Endodermal cell (in vitro differentiated cells): ENCODE results near the gene FGFR3. TPM values are rescaled to one million over a fixed set of nuclear protein-coding genes. Genes with fewer than 3 reads are reported as not detected.

Source experiments
- DNase-seq: peaks from one replicate; pipeline ENCODE4 v3.0.0-alpha.2; 2017
- H3K27ac ChIP-seq: 2 replicates; pipeline ENCODE4 v1.5.1; 2013; ENCODE audit warnings: mild to moderate bottlenecking, low read depth, low read length, moderate library complexity
- H3K27me3 ChIP-seq: 2 replicates; pipeline ENCODE4 v1.6.1; 2013; ENCODE audit warnings: mild to moderate bottlenecking, low read length, moderate library complexity; ENCODE audit not compliant: insufficient read depth, control insufficient read depth, poor library complexity, severe bottlenecking
- H3K36me3 ChIP-seq: 2 replicates; pipeline ENCODE4 v1.7.0; 2013; ENCODE audit warnings: mild to moderate bottlenecking, low read length, moderate library complexity; ENCODE audit not compliant: control insufficient read depth, insufficient read depth
- H3K4me1 ChIP-seq: one replicate; pipeline ENCODE4 v1.7.0; 2013; ENCODE audit warnings: low read length; ENCODE audit not compliant: control insufficient read depth, insufficient read depth
- H3K4me3 ChIP-seq: 2 replicates; pipeline ENCODE4 v1.5.1; 2013; ENCODE audit warnings: mild to moderate bottlenecking, low read length, moderate library complexity
- H3K9ac ChIP-seq: 2 replicates; pipeline ENCODE4 v1.6.1; 2013; ENCODE audit warnings: mild to moderate bottlenecking, low read length, moderate library complexity; ENCODE audit not compliant: poor library complexity, severe bottlenecking; ENCODE audit errors: extremely low read depth
- H3K9me3 ChIP-seq: 2 replicates; pipeline ENCODE4 v1.6.1; 2013; ENCODE audit warnings: mild to moderate bottlenecking, low read length, moderate library complexity; ENCODE audit not compliant: control insufficient read depth
- H3K27ac Mint-ChIP-seq: 2 replicates; pipeline ENCODE4 v1.8.0; 2020; ENCODE audit warnings: mixed read lengths
- H3K27me3 Mint-ChIP-seq: 2 replicates; pipeline ENCODE4 v1.8.0; 2021; ENCODE audit warnings: mild to moderate bottlenecking, mixed read lengths; ENCODE audit not compliant: insufficient read depth
- H3K36me3 Mint-ChIP-seq: 2 replicates; pipeline ENCODE4 v1.8.0; 2020; ENCODE audit warnings: low read depth, mixed read lengths
- H3K4me1 Mint-ChIP-seq: 2 replicates; pipeline ENCODE4 v1.8.0; 2020; ENCODE audit warnings: mixed read lengths
- H3K4me3 Mint-ChIP-seq: 2 replicates; pipeline ENCODE4 v1.8.0; 2020; ENCODE audit warnings: mild to moderate bottlenecking, moderate library complexity, mixed read lengths
- H3K9me3 Mint-ChIP-seq: 2 replicates; pipeline ENCODE4 v1.8.0; 2020; ENCODE audit warnings: mild to moderate bottlenecking, mixed read lengths
- CTCF ChIP-seq: fragments of 200-600 bp; sonication (generic); conservative IDR thresholded peaks from 2 replicates; pipeline ENCODE4 v1.5.0; 2021; ENCODE audit warnings: antibody characterized with exemption, mild to moderate bottlenecking
- WGBS, 2 experiments: methylation state at CpG; one replicate each; pipeline versions ENCODE4 v1.1.5 to v1.1.7; 2013; ENCODE audit warnings: missing lambda C conversion rate in 2 of 2, mixed read lengths in 1 of 2; ENCODE audit not compliant: insufficient coverage in 1 of 2, insufficient read length in 1 of 2; 5-methylcytosine and 5-hydroxymethylcytosine counted together
- total RNA-seq, 2 donors: library from RNA; stranded (reverse); fragmentation: NEBNext Ultra II Directional in 1 of 2; extraction: Animal tissue kit (Norgen Biotek cat#: 25700) in 1 of 2; gene quantifications; 2 replicates in 1 of 2; 3 replicates in 1 of 2; pipeline ENCODE4 v1.2.1, GENCODE V29; 2021

The FGFR3 gene
- total RNA-seq, 2 donors from 2014 or later, result 107 to 125 TPM

- Mint-ChIP-seq H3K9me3 (no peaks in the 10 kb centered on the region), H3K27ac (no peak overlapping the region), H3K4me3 (no peak overlapping the region), H3K27me3 (no peaks in the 10 kb centered on the region), H3K4me1 (no peaks in the 10 kb centered on the region), H3K36me3 (peaks cover 13% of the 10 kb centered on the region)
- Histone ChIP-seq H3K9ac (no peak overlapping the region), H3K36me3 (no peaks in the 10 kb centered on the region), H3K27me3 (no peaks in the 10 kb centered on the region), H3K27ac (no peak overlapping the region), H3K4me1 (no peaks in the 10 kb centered on the region), H3K9me3 (no peaks in the 10 kb centered on the region), H3K4me3 (no peak overlapping the region)
- DNase-seq, result no peak
- TF ChIP-seq CTCF, result no peak
- 94 to 96% methylated on average over 49 to 71 of the region's 71 CpGs for WGBS, 2 experiments
These were observed 9.8 kb downstream of the FGFR3 start for GRCh38 chr4:1802720-1803522.

GRCh38 chr4:1803523-1804423, 10.7 kb downstream of the FGFR3 start:
- no peaks in the 10 kb centered on the region for H3K36me3 ChIP-seq
- no peaks in the 10 kb centered on the region for H3K4me1 ChIP-seq
- TF ChIP-seq CTCF, result no peak
- no peak for DNase-seq
- no peaks in the 10 kb centered on the region for H3K9me3 ChIP-seq
- Mint-ChIP-seq H3K4me3 (no peak overlapping the region), H3K27me3 (no peaks in the 10 kb centered on the region), H3K27ac (no peak overlapping the region), H3K36me3 (peaks cover 11% of the 10 kb centered on the region), H3K4me1 (no peaks in the 10 kb centered on the region), H3K9me3 (no peaks in the 10 kb centered on the region)
- no peak overlapping the region for H3K4me3 ChIP-seq
- 94 to 96% methylated on average over 45 to 51 of the region's 51 CpGs for WGBS, 2 experiments
- H3K27ac ChIP-seq, result no peak overlapping the region
- H3K27me3 ChIP-seq, result no peaks in the 10 kb centered on the region
- no peak overlapping the region for H3K9ac ChIP-seq

- no peaks in the 10 kb centered on the region for H3K9me3 ChIP-seq
- no peaks in the 10 kb centered on the region for H3K9me3 Mint-ChIP-seq
- H3K27ac Mint-ChIP-seq, result no peak overlapping the region
- no peak for TF ChIP-seq CTCF
- H3K27me3 Mint-ChIP-seq, result no peaks in the 10 kb centered on the region
- no peaks in the 10 kb centered on the region for H3K27me3 ChIP-seq
- H3K36me3 ChIP-seq, result no peaks in the 10 kb centered on the region
- H3K4me1 Mint-ChIP-seq, result no peaks in the 10 kb centered on the region
- no peak overlapping the region for H3K27ac ChIP-seq
- H3K9ac ChIP-seq, result no peak overlapping the region
- H3K4me1 ChIP-seq, result no peaks in the 10 kb centered on the region
- peaks cover 9% of the 10 kb centered on the region for H3K36me3 Mint-ChIP-seq
- 93 to 97% methylated on average over 17 to 37 of the region's 37 CpGs for WGBS, 2 experiments
- no peak overlapping the region for H3K4me3 Mint-ChIP-seq
- DNase-seq, result no peak
- no peak overlapping the region for H3K4me3 ChIP-seq
These were observed 11.8 kb downstream of the FGFR3 start for GRCh38 chr4:1804638-1805492.
